GM12892 (cell line): ENCODE measurements around the gene ABLIM2.

Experiments
- DNase-seq: peaks from one replicate; pipeline ENCODE4 v3.0.0; 2011; ENCODE audit not compliant: insufficient read length
- FAIRE-seq: peaks from 2 replicates; lab custom pipeline; 2011; peaks lifted over from hg19 to GRCh38; lab: Jason Lieb, UNC
- POLR2A ChIP-seq: IDR thresholded peaks from 2 replicates; pipeline ENCODE4 v1.6.1; 2011; ENCODE audit warnings: low read depth, low read length, control low read depth
- POLR2AphosphoS5 ChIP-seq: IDR thresholded peaks from 2 replicates; pipeline ENCODE4 v1.6.1; 2011; ENCODE audit warnings: low read depth, low read length, control low read depth
- TAF1 ChIP-seq: IDR thresholded peaks from 2 replicates; pipeline ENCODE4 v1.6.1; 2011; ENCODE audit warnings: low read depth, mild to moderate bottlenecking, control low read depth, low read length, borderline replicate concordance

Gene ABLIM2

DNA sequence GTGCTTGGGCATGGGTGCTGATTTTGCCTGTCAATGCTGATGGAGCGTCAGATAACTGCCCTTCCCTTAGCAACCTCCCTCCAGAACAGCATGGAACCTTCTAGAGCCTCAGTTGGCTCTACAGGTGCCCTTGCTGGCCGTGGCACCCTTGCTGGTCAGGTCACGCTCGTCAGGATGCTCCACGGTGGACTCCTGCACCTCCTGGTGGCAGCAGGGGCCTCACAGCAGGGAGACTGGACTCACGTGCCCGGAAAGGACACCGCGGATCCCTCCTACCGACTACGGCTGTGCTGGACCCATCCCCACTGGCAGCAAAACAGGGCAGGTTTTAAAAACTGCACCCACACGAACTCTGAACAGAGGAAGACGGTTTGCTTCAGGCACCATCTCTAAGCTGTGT is 136.8 kb downstream of the ABLIM2 start:
- TF ChIP-seq TAF1 = no peak
- no peak for TF ChIP-seq POLR2A
- no peak for TF ChIP-seq POLR2AphosphoS5
- DNase-seq (no peak), FAIRE-seq (no peak)

DNA sequence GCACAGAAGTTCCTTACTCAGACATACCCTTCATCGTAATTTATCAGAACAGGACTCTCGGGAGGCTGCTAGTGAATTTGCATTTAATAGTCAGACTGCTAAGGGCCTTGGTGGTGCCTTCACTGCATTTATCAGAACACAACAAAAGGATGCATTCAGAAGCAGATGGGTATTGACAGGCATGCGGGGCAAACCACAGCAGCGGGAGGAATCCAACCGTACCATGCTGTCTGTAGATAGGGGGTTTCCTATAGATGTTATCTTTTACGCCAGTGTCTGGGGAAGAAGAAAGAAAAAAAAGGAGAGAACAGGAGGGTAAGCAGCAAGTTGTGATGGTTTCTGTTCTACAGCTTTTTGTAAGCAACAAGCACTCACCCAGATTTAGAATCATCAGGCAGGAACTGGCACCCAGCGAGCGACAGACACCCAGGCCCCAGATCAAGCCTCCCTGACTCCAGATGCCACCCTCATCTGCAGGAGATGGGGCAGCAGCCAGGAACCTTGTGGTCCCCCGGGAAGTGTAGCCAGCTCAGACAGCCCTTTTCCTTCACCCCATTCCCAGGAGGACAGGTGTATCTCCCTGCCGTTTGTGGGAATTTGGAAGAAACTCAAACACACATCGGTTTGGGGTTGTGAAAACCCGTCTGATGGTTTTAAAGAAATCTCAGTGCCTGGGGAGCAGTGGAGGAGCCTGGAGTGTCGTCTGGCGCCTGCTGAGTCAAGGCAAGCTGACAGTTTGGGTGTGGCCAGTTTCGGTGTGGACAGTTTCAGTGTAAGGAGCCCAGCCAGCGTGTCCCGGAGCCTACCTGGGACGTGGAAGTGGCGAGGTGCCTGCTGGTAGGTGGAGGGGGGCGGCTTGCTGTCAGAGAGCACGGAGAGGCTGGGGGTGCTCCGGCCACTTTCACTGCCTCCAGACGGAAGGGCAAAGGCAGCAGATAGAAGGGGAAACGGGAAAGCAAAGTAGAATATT is 138.9 kb downstream of the ABLIM2 start:
- FAIRE-seq = no peak
- no peak for DNase-seq
- TF ChIP-seq POLR2AphosphoS5 = no peak
- no peak for TF ChIP-seq TAF1
- no peak for TF ChIP-seq POLR2A

DNA sequence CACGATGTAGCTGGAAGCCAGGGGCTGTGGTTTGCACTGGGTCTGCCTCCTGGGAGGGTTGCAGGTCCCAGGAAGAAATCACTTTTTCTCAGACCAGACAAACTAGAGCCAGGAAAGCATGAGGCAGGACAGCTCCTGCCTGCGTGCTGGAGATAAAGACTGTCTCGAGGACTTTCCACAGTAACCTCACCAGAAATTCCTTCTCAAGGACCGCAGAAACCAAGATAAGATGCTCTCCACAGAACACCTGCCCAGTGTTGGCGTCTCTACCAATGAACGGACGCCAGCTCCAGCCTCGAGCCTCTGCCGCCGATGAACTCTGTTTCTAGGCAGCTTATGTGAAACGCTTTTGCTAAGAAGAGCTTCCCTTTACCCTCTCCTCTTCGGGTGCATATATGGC is 142.1 kb downstream of the ABLIM2 start:
- no peak for DNase-seq
- FAIRE-seq = no peak
- TF ChIP-seq POLR2A = no peak
- no peak for TF ChIP-seq POLR2AphosphoS5

DNA sequence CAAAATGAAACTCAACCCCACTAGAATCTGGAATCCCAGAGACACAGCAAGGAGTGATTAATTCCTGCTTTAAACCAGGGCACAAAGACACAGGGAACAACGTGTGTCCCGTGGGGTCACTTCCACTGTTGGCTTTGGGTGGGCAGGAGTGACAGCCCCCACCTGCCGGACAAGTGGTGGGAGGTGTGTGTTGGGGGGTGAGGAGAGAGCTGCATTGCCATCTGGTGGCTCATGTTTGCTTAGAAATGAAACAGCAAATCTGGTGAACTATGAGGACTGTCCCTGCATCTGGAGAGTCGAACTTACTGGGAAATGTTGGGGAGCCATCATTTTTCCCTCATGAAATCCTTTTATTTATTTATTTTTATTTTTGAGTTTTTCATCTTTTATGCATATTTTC is 143.1 kb downstream of the ABLIM2 start:
- TF ChIP-seq POLR2A = no peak
- TF ChIP-seq POLR2AphosphoS5 = no peak
- TF ChIP-seq TAF1 = no peak
- DNase-seq = no peak
- no peak for FAIRE-seq

DNA sequence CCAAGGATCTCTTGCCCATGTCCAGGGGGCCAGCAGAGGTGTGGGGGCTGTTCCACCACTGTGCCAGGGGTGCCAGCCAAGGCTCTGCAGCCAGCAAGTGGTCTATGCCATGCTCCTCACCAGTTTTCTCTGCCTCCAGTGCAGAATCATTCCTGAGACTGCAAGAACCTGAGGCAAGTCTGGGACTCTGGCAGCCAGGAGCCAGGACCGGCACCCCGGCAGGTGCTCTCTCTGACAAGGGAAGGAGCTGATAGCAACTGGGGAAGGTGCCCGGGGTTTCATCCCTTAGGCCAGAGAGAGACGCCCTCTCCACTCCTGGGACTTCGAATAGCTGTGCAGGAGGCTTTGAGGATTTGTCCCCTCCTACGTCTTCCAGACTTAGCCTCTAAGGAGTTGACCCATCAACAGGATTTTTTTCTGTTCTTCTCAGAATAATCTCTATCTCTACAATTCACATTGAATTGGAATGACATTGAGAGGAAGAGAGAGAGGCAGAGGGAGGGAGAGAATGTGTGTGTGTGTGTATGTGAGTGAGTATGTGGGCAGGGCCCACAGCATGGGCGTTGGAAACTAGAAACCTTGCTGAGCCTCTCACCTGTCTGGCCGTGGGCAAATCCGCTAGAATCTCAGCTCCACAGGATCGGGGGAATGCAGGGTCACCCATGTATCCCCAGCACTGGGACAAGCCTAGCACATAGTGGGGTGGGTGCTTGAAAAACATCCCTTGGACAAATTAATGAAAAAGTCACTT is 144.5 kb downstream of the ABLIM2 start:
- DNase-seq (no peak), FAIRE-seq (no peak)
- TF ChIP-seq TAF1 (no peak), POLR2A (no peak), POLR2AphosphoS5 (no peak)

DNA sequence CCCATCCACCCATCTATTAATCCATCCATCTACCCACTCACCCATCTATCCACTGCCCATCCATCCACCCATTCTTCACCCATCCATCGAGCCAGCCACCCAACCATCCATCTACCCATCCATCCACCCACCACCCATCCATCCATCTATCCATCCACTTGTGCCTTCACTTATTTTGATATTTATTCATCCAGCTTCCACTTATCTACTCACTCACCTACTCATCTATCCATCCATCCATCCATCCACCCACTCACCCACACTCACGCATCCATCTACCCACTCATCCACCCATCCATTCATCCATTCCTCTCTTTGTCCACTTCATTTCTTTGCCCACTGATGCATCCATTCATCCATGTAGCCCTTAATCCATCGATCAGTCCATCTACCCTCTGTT is 146.1 kb downstream of the ABLIM2 start:
- DNase-seq (no peak), FAIRE-seq (no peak)
- no peak for TF ChIP-seq POLR2AphosphoS5
- TF ChIP-seq POLR2A = no peak
- TF ChIP-seq TAF1 = no peak

DNA sequence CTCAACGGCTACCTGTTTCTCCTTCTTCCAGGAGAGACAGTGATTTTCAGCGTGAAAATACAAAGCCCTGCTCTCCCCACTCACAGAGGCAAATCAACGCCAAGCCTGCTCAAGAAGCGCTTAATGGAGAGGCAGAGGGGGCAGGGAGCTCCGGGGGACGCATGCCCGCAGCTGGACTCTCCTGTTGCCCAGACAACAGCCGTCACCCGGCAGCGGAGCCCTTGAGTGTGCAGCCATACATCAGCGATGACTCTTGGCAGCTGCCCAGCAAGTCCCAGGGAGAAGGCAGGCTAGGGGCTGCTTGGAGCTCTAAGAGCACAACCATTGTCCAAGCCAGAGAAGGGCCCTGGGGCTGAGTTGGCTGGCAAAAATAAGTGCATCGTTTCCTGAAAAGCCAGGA is 148.0 kb downstream of the ABLIM2 start:
- TF ChIP-seq POLR2AphosphoS5 (no peak), TAF1 (no peak), POLR2A (no peak)
- no peak for DNase-seq
- no peak for FAIRE-seq

DNA sequence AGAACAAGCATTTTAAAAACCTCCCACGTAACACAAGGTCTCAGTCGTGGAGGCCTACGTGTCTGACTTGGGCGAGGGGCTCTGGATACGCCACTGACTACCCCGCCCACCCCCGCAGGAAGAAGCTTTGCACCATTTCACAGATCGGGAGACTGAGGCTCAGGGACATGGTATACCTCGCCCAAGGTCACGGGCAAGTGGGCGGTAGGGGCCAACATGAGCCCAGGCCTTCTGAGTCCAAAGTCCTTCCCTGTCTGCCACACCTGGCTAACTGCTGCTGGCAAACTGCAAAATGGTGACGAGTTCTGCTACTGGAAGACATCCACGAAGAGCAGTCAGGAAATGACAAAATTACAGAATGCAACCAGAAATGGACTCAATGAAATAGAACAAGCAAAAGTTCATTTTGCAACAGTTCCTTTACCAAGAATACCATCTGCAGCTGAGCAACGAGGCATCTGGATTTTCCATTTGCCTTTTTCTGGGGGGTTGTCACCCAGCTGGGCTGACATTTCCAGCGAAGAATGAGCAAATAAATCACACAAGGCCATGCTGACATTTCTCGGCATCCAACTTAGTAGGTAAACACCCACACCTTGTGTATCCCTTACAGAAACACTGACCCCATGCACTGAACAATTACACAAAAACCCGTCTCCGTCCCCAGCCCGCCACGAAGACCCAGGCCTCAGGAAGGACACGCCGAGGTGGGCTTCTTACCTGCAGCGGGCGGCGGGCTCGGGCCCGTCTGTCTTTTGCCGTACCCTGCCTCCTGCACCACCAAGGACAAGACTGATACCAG is 148.7 kb downstream of the ABLIM2 start:
- no peak for DNase-seq
- no peak for FAIRE-seq
- no peak for TF ChIP-seq POLR2AphosphoS5
- no peak for TF ChIP-seq POLR2A
- TF ChIP-seq TAF1 = no peak

DNA sequence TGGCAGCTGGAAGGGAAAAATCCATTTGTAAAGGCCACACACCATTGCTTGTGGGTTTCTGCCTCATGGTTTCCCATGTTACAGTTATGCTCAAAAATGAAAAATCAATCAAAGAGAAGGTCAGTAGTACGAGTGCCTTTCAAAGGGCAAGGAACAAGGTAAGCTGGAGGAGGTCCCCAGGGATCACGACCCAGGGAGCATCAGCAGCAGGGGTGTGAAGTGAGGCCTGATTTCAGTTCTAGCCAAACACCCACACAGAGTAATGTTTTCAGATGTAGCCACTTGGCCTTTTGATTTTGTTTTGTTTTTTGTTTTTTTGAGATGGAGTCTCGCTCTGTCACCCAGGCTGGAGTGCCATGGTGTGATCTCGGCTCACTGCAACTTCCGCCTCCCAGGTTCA is 149.5 kb downstream of the ABLIM2 start:
- FAIRE-seq = no peak

DNA sequence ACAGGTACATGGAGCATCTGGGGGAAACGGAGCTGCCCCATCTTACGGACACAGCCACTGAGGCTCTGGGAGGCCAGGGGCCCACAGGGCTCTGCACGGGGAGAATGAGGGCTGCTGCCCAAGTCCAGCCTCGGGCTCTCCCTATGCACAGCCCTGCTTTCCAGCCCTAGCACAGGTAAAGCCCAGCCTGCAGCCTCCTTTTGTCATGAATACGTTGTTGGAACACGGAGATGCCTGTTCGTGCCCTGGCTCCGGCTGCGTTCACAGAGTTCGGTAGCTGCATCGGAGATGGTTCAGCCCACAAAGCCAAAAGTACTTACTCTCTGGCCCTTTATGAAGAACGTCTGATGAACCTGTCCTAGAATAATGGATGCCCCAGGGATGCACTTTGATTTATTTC is 150.2 kb downstream of the ABLIM2 start:
- no peak for TF ChIP-seq POLR2AphosphoS5
- TF ChIP-seq POLR2A = no peak
- TF ChIP-seq TAF1 = no peak
- DNase-seq = no peak

More for the DNA sequence above, 149.5 kb downstream of the ABLIM2 start:
- no peak for DNase-seq
- TF ChIP-seq TAF1 = no peak
- TF ChIP-seq POLR2AphosphoS5 = no peak
- TF ChIP-seq POLR2A = no peak

DNA sequence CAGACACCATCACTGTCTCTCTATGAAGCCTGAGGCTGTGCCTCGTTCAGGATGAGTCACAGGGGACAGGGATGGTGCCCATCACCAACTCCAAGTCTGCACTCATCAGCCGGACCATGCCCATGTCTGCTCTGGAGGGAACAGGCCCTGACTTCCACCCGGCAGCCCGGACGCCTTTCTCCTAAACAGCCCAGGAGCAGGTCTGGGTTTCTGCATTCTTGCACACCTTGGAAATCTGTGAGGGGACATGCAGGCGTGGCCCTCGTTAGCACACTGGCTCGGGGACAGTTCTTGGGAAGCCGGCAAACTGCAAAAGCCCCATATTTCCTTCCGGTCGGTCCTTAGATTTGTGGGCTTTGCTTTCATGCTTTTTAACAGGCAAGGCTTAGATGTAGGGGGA is 151.0 kb downstream of the ABLIM2 start:
- DNase-seq (no peak), FAIRE-seq (no peak)
- no peak for TF ChIP-seq POLR2AphosphoS5

More for the DNA sequence above, 150.2 kb downstream of the ABLIM2 start:
- FAIRE-seq = no peak
